OCI-LY1 (cell line): Measurements from ENCODE around the gene MBD5.

ENCODE experiments used
- H2AFZ ChIP-seq: fragments of 200-600 bp; sonication (generic), shearing (Covaris generic); 2 replicates; pipeline ENCODE4 v1.6.0; 2014; ENCODE audit warnings: antibody characterized with exemption, mild to moderate bottlenecking, low read length
- H3F3A ChIP-seq: fragments of 200-600 bp; sonication (generic), shearing (Covaris generic); 2 replicates; pipeline ENCODE4 v1.6.0; 2014; ENCODE audit warnings: mild to moderate bottlenecking, antibody characterized with exemption, low read length, moderate library complexity; ENCODE audit not compliant: insufficient read depth
- H3K27ac ChIP-seq: fragments of 200-600 bp; sonication (generic); 2 replicates; pipeline ENCODE4 v1.5.1; 2014; ENCODE audit warnings: low read length, mixed run types, mild to moderate bottlenecking, low read depth; ENCODE audit not compliant: poor library complexity, severe bottlenecking
- H3K27me3 ChIP-seq: fragments of 200-600 bp; sonication (generic); 2 replicates; pipeline ENCODE4 v1.6.0; 2014; ENCODE audit warnings: antibody characterized with exemption, mild to moderate bottlenecking, low read length, moderate library complexity; ENCODE audit not compliant: insufficient read depth
- H3K36me3 ChIP-seq: fragments of 200-600 bp; sonication (generic); 2 replicates; pipeline ENCODE4 v1.6.1; 2014; ENCODE audit warnings: mild to moderate bottlenecking, antibody characterized with exemption, low read length, moderate library complexity, mixed read lengths; ENCODE audit not compliant: insufficient read depth
- H3K4me1 ChIP-seq: fragments of 200-600 bp; sonication (generic); 2 replicates; pipeline ENCODE4 v1.5.1; 2014; ENCODE audit warnings: mild to moderate bottlenecking, low read length, moderate library complexity; ENCODE audit not compliant: insufficient read depth, severe bottlenecking
- H3K4me2 ChIP-seq: fragments of 200-600 bp; sonication (generic), shearing (Covaris generic); 2 replicates; pipeline ENCODE4 v1.6.1; 2014; ENCODE audit warnings: low read length
- H3K4me3 ChIP-seq: fragments of 200-600 bp; sonication (generic); 2 replicates; pipeline ENCODE4 v1.5.1; 2014; ENCODE audit warnings: low read length, low read depth, mild to moderate bottlenecking, mixed read lengths; ENCODE audit not compliant: poor library complexity, severe bottlenecking
- H3K79me2 ChIP-seq: fragments of 200-600 bp; shearing (Covaris generic); 2 replicates; pipeline ENCODE4 v1.6.1; 2016; ENCODE audit warnings: mixed run types, low read length, mixed read lengths; ENCODE audit not compliant: insufficient read depth
- H3K9ac ChIP-seq: fragments of 200-600 bp; sonication (generic), shearing (Covaris generic); 2 replicates; pipeline ENCODE4 v1.6.1; 2014; ENCODE audit warnings: mild to moderate bottlenecking, low read length, mixed read lengths
- H3K9me2 ChIP-seq: fragments of 200-600 bp; sonication (generic), shearing (Covaris generic); 2 replicates; pipeline ENCODE4 v1.6.1; 2014; ENCODE audit warnings: low read depth, mild to moderate bottlenecking, low read length, mixed read lengths
- H3K9me3 ChIP-seq: fragments of 200-600 bp; shearing (Covaris generic); 2 replicates; pipeline ENCODE4 v1.6.1; 2014; ENCODE audit warnings: low read length, mixed read lengths
- H4K20me1 ChIP-seq: fragments of 200-600 bp; sonication (generic), shearing (Covaris generic); 2 replicates; pipeline ENCODE4 v1.6.0; 2016; ENCODE audit warnings: mild to moderate bottlenecking, low read length; ENCODE audit not compliant: insufficient read depth
- EZH2 ChIP-seq: fragments of 200-600 bp; sonication (generic), shearing (Covaris generic); IDR thresholded peaks from 2 replicates; pipeline ENCODE4 v1.8.0; 2017; ENCODE audit warnings: borderline replicate concordance, mixed run types, mild to moderate bottlenecking, antibody characterized with exemption, low read length, moderate library complexity, mixed read lengths
- TF ChIP-seq, protein P1 (sequence below): fragments of 200-600 bp; sonication (generic), shearing (Covaris generic); IDR thresholded peaks from 2 replicates; pipeline ENCODE4 v1.5.1; 2017; ENCODE audit warnings: mild to moderate bottlenecking, antibody characterized with exemption, low read length, moderate library complexity, mixed read lengths

MBD5 gene

DNA sequence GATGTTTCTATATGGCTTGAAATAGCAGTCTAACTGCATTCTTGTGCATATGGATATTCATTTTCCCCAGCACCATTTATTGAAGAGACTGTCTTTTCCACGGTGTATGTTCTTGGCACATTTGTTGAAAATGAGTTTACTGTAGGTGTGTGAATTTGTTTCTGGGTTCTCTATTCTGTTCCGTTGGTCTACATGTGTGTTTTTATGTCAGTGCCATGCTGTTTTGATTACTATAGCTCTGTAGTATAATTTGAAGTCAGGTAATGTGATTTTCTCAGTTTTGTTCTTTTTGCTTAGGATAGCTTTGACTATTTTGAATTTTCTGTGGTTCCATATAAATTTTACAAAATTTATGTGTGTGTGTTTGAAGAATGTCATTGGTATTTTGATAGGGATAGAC lies 201.0 kb downstream of the MBD5 start:
- H3K79me2 ChIP-seq, result no peaks in the 10 kb centered on the region
- no peak overlapping the region for H3K4me2 ChIP-seq
- no peaks in the 10 kb centered on the region for H3K9me2 ChIP-seq
- no peak overlapping the region for H3K27ac ChIP-seq
- no peak overlapping the region for H3K9ac ChIP-seq
- H3K4me1 ChIP-seq, result no peaks in the 10 kb centered on the region
- no peak for TF ChIP-seq EZH2
- TF ChIP-seq, protein P1, sequence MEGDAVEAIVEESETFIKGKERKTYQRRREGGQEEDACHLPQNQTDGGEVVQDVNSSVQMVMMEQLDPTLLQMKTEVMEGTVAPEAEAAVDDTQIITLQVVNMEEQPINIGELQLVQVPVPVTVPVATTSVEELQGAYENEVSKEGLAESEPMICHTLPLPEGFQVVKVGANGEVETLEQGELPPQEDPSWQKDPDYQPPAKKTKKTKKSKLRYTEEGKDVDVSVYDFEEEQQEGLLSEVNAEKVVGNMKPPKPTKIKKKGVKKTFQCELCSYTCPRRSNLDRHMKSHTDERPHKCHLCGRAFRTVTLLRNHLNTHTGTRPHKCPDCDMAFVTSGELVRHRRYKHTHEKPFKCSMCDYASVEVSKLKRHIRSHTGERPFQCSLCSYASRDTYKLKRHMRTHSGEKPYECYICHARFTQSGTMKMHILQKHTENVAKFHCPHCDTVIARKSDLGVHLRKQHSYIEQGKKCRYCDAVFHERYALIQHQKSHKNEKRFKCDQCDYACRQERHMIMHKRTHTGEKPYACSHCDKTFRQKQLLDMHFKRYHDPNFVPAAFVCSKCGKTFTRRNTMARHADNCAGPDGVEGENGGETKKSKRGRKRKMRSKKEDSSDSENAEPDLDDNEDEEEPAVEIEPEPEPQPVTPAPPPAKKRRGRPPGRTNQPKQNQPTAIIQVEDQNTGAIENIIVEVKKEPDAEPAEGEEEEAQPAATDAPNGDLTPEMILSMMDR, result no peak
- no peaks in the 10 kb centered on the region for H3K36me3 ChIP-seq
- H4K20me1 ChIP-seq, result no peaks in the 10 kb centered on the region
- H3F3A ChIP-seq, result no peaks in the 10 kb centered on the region
- no peaks in the 10 kb centered on the region for H3K27me3 ChIP-seq
- peaks cover 11% of the 10 kb centered on the region for H3K9me3 ChIP-seq
- H2AFZ ChIP-seq, result no peak overlapping the region
- no peak overlapping the region for H3K4me3 ChIP-seq

DNA sequence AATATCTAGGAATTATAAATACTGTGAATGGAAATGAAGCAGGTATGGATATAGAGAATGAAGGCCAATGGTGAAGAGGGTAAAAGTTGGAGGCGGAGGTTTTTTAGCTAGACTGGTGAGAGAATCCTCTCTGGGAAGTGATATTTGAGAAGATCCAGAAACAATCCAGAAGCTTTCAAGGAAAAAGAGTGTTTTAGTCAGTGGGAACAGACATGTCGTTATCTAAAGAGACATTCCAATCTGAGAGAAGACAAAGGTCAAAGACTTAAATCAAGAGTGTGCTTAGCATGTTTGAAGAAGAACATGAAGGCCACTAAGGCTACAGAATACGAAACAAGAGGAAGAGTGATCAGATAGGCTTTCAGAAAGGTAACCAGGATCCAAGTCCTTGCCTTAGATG lies 211.0 kb downstream of the MBD5 start:
- no peaks in the 10 kb centered on the region for H3K9me3 ChIP-seq
- no peak overlapping the region for H3K9ac ChIP-seq
- no peak overlapping the region for H3K4me3 ChIP-seq
- no peaks in the 10 kb centered on the region for H3K79me2 ChIP-seq
- no peaks in the 10 kb centered on the region for H3F3A ChIP-seq
- no peak overlapping the region for H3K27ac ChIP-seq
- no peak overlapping the region for H2AFZ ChIP-seq
- H3K36me3 ChIP-seq, result peaks cover 9% of the 10 kb centered on the region
- no peaks in the 10 kb centered on the region for H3K27me3 ChIP-seq
- H3K4me2 ChIP-seq, result no peak overlapping the region
- H4K20me1 ChIP-seq, result no peaks in the 10 kb centered on the region
- H3K9me2 ChIP-seq, result no peaks in the 10 kb centered on the region
- TF ChIP-seq, protein P1, result no peak
- TF ChIP-seq EZH2, result no peak
- no peaks in the 10 kb centered on the region for H3K4me1 ChIP-seq

DNA sequence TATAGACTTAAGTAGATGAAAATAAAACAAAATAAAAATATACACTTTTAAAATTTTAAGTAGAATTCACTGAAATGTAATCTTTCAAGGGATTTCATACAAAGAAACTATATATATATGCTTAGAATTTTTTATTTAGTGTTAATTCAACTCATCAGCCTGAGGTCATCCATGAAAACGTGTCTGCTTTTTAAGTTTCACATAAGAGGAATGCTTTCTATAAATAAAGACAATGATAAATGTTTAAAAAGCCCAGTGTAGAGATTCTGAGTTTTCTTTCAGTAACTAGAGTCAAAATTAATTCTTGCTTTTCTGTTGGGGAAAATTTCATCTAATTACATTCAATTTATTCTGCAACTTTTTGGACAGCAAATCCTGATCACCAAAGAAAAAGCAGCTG lies 213.3 kb downstream of the MBD5 start:
- Histone ChIP-seq H4K20me1 (no peaks in the 10 kb centered on the region), H3K27ac (no peak overlapping the region), H3K27me3 (no peaks in the 10 kb centered on the region), H3K36me3 (peaks cover 18% of the 10 kb centered on the region), H3F3A (no peaks in the 10 kb centered on the region), H3K9me3 (0 out of 2 replicates have a peak, but pooled peaks cover 3% of the 10 kb centered on the region), H3K4me3 (no peak overlapping the region), H3K79me2 (no peaks in the 10 kb centered on the region), H3K4me1 (no peaks in the 10 kb centered on the region), H3K4me2 (no peak overlapping the region), H3K9ac (no peak overlapping the region), H3K9me2 (no peaks in the 10 kb centered on the region), H2AFZ (no peak overlapping the region)
- TF ChIP-seq, protein P1, result no peak
- TF ChIP-seq EZH2, result no peak
